ENCODE data around the gene PPP3CA. TPM values are rescaled to one million over a fixed set of nuclear protein-coding genes. Genes with fewer than 3 reads are reported as not detected.
A peak's percentile ranks its signal among the peaks of the same experiment; 100 is the strongest.

PPP3CA gene
- total and polyA plus RNA-seq, 5 donors: 8.3 to 27.2 (median 18.7) TPM

DNA sequence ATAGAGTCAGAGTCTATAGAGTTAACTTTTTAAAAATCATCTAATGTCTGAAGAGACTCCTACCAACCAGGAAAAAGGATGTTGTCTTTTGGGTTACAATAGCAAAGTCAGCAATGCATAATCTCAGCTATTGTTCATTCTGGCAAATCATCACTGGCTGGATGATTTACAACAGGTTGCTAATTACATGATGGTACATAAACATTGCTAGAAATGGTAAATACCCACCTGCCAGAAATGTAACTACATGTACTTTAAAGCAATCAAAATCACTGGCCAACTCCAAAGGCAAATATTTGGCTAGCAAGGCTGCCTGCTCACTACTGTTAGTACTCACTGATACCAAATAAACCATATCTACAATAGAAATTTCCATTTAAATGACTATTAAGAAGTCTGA, 91.1 kb downstream of the PPP3CA start:
- Histone ChIP-seq H3K27ac (ENCODE audit: low read length) (no peak overlapping the region), H3K9me3 (ENCODE audit: control insufficient read depth, low read length) (no peaks in the 10 kb centered on the region), H3K4me1 (ENCODE audit: control insufficient read depth, insufficient read depth, low read length) (peaks cover 2% of the 10 kb centered on the region), H3K27me3 (ENCODE audit: control insufficient read depth, insufficient read depth) (no peaks in the 10 kb centered on the region), H3K4me3 (ENCODE audit: low read length) (no peak overlapping the region)
- ATAC-seq (peak in 1 of 2 donors; percentile 78), DNase-seq (no peak)
- intact Hi-C loops (cut with DNase I): no loop called here

DNA sequence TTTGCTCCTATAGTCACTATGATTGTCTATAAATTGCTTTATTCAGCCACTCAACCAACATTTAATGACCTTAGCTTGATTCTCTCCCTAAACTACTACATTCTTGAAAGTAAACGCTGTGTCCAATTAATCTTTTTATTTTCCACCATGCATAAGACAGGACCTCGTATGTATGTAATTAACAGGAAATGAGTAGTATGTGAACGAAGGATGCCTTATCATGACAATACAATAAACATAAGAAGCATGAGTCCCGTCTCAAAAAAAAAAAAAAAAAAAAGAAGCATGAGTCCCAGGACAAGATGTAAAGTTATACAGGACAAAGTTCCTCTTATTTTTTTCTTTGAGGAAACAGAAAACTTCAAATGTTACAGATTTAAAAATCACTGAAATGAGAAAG, 92.5 kb downstream of the PPP3CA start:
- DNase-seq: no peak
- H3K27me3 ChIP-seq (ENCODE audit: control insufficient read depth, insufficient read depth): no peaks in the 10 kb centered on the region
- H3K27ac ChIP-seq (ENCODE audit: low read length): no peak overlapping the region
- ATAC-seq: no peak
- H3K4me1 ChIP-seq (ENCODE audit: control insufficient read depth, insufficient read depth, low read length): peaks cover 2% of the 10 kb centered on the region
- 58% methylated on average over 4 of the region's 4 CpGs for WGBS
- intact Hi-C loops (cut with DNase I): no loop called here
- no peaks in the 10 kb centered on the region for H3K9me3 ChIP-seq (ENCODE audit: control insufficient read depth, low read length)
- no peak overlapping the region for H3K4me3 ChIP-seq (ENCODE audit: low read length)

DNA sequence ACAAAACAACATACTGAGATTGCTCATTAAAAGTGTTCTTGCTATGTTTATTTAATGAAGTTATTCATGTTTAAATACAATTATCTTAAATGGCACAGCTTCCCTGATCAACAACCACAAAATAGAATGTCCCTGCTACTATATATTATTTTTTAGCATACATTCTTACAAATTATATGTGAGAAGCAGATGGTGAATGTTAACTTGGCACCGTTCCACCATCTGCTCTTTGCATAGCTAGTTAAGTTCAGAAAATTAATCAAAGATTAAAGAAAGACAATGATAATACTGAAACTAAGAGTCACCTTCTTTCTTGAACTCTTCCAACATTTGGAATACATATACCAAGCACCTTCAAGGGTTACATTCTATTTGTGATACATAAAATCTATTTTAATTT, 94.2 kb downstream of the PPP3CA start:
- Histone ChIP-seq H3K27me3 (ENCODE audit: control insufficient read depth, insufficient read depth) (no peaks in the 10 kb centered on the region), H3K9me3 (ENCODE audit: control insufficient read depth, low read length) (no peaks in the 10 kb centered on the region), H3K27ac (ENCODE audit: low read length) (no peak overlapping the region), H3K4me1 (ENCODE audit: control insufficient read depth, insufficient read depth, low read length) (peaks cover 2% of the 10 kb centered on the region), H3K4me3 (ENCODE audit: low read length) (no peak overlapping the region)
- whole genome bisulfite sequencing: 80% methylated on average over 1 of the region's 1 CpG
- no peak for DNase-seq
- intact Hi-C loops (cut with DNase I): no loop called here
- ATAC-seq: no peak

- ATAC-seq (no peak), DNase-seq (peak in 1 of 3 donors; percentile 23)
- no peaks in the 10 kb centered on the region for H3K9me3 ChIP-seq (ENCODE audit: control insufficient read depth, low read length)
- intact Hi-C loops (cut with DNase I): no loop called here
- H3K27ac ChIP-seq (ENCODE audit: low read length): no peak overlapping the region
- H3K4me1 ChIP-seq (ENCODE audit: control insufficient read depth, insufficient read depth, low read length): peaks cover 2% of the 10 kb centered on the region
- H3K27me3 ChIP-seq (ENCODE audit: control insufficient read depth, insufficient read depth): no peaks in the 10 kb centered on the region
- 23% methylated on average over 2 of the region's 2 CpGs for WGBS
- no peak overlapping the region for H3K4me3 ChIP-seq (ENCODE audit: low read length)
Measured at GRCh38 chr4:101252721-101253120, 94.6 kb downstream of the PPP3CA start.

DNA sequence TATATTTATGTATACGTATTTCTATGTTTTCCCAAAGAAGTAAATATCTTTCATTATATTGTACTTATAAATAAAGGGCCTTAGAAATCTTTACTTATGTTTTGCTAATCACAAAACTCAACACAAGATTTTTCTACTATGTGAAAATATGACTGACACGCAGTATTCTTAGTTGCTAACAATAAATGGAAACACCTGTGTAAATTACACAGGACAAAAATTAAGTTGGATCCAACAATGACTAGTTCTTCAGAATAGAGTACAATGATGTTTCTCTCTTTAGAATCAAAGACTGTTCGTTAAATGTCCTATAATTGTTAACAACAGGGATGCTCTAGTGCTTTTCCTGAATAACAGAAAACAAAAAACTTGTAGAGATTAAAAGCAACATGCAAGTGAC, 96.1 kb downstream of the PPP3CA start:
- no peak for ATAC-seq
- no peak overlapping the region for H3K27ac ChIP-seq (ENCODE audit: low read length)
- no peak overlapping the region for H3K4me3 ChIP-seq (ENCODE audit: low read length)
- no peak for DNase-seq
- 81% methylated on average over 3 of the region's 3 CpGs for WGBS
- intact Hi-C loops (cut with DNase I): no loop called here
- peaks cover 2% of the 10 kb centered on the region for H3K4me1 ChIP-seq (ENCODE audit: control insufficient read depth, insufficient read depth, low read length)
- no peaks in the 10 kb centered on the region for H3K9me3 ChIP-seq (ENCODE audit: control insufficient read depth, low read length)
- no peaks in the 10 kb centered on the region for H3K27me3 ChIP-seq (ENCODE audit: control insufficient read depth, insufficient read depth)

DNA sequence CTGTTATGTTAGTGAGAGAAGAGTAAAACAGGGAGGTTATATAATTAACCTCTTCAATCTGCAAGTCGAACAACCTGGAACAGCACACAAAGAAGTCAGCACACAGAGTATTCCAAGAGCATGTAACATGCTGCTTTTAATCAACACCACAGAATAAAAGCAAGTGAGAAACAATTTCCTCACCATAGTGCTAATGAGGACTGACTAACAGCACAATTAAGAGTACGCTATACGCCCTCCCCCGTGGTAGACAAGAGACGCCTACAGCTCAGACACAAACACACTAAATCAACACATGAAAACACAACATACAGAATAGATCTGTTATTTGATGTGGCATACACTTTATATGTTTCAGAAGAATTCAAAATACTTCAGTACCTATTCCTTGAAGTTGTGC, 103.0 kb downstream of the PPP3CA start:
- intact Hi-C loops (cut with DNase I): no loop called here
- no peaks in the 10 kb centered on the region for H3K9me3 ChIP-seq (ENCODE audit: control insufficient read depth, low read length)
- ATAC-seq: no peak
- H3K4me1 ChIP-seq (ENCODE audit: control insufficient read depth, insufficient read depth, low read length): no peaks in the 10 kb centered on the region
- WGBS: 94% methylated on average over 5 of the region's 5 CpGs
- DNase-seq: no peak
- no peak overlapping the region for H3K4me3 ChIP-seq (ENCODE audit: low read length)
- H3K27me3 ChIP-seq (ENCODE audit: control insufficient read depth, insufficient read depth): no peaks in the 10 kb centered on the region
- H3K27ac ChIP-seq (ENCODE audit: low read length): no peak overlapping the region

- H3K4me3 ChIP-seq (ENCODE audit: low read length): no peak overlapping the region
- ATAC-seq (no peak), DNase-seq (no peak)
- H3K27ac ChIP-seq (ENCODE audit: low read length): no peak overlapping the region
- H3K4me1 ChIP-seq (ENCODE audit: control insufficient read depth, insufficient read depth, low read length): no peaks in the 10 kb centered on the region
- no peaks in the 10 kb centered on the region for H3K9me3 ChIP-seq (ENCODE audit: control insufficient read depth, low read length)
- H3K27me3 ChIP-seq (ENCODE audit: control insufficient read depth, insufficient read depth): no peaks in the 10 kb centered on the region
- intact Hi-C loops (cut with DNase I): no loop called here
- 100% methylated on average over 1 of the region's 1 CpG for WGBS
Measured at GRCh38 chr4:101242441-101242840, 104.9 kb downstream of the PPP3CA start.

- Histone ChIP-seq H3K27me3 (ENCODE audit: control insufficient read depth, insufficient read depth) (no peaks in the 10 kb centered on the region), H3K9me3 (ENCODE audit: control insufficient read depth, low read length) (no peaks in the 10 kb centered on the region), H3K4me1 (ENCODE audit: control insufficient read depth, insufficient read depth, low read length) (no peaks in the 10 kb centered on the region), H3K4me3 (ENCODE audit: low read length) (no peak overlapping the region), H3K27ac (ENCODE audit: low read length) (no peak overlapping the region)
- DNase-seq (no peak), ATAC-seq (no peak)
- intact Hi-C loops (cut with DNase I): no loop called here
- 97% methylated on average over 3 of the region's 3 CpGs for WGBS
Measured at GRCh38 chr4:101240099-101240498, 107.2 kb downstream of the PPP3CA start.

DNA sequence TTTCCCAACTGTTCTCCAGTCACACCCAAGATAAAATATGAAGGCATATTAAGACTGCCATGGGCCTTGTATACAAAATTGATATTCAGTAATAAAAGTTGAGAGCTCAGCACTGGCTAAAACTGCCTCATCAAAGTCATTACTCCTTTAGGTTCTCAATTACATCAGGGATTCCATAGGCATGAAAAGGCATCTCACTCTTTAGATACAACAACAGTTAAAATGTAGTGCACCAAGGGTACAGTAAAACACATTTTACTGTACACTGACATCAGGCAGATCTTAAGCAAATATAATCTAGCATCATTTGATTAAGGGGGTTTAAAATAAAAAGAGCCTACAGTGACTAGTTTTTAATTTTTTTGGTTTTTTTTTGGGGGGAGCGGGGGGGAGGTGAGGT, 107.7 kb downstream of the PPP3CA start:
- Histone ChIP-seq H3K9me3 (ENCODE audit: control insufficient read depth, low read length) (no peaks in the 10 kb centered on the region), H3K27me3 (ENCODE audit: control insufficient read depth, insufficient read depth) (no peaks in the 10 kb centered on the region), H3K4me1 (ENCODE audit: control insufficient read depth, insufficient read depth, low read length) (no peaks in the 10 kb centered on the region), H3K4me3 (ENCODE audit: low read length) (no peak overlapping the region), H3K27ac (ENCODE audit: low read length) (no peak overlapping the region)
- 58% methylated on average over 1 of the region's 1 CpG for WGBS
- intact Hi-C loops (cut with DNase I): no loop called here
- DNase-seq: no peak
- no peak for ATAC-seq

GRCh38 chr4:101238706-101239105, 108.6 kb downstream of the PPP3CA start:
- DNase-seq (no peak), ATAC-seq (peak; percentile 40)
- Histone ChIP-seq H3K9me3 (ENCODE audit: control insufficient read depth, low read length) (no peaks in the 10 kb centered on the region), H3K4me1 (ENCODE audit: control insufficient read depth, insufficient read depth, low read length) (no peaks in the 10 kb centered on the region), H3K4me3 (ENCODE audit: low read length) (no peak overlapping the region), H3K27ac (ENCODE audit: low read length) (no peak overlapping the region), H3K27me3 (ENCODE audit: control insufficient read depth, insufficient read depth) (no peaks in the 10 kb centered on the region)
- intact Hi-C loops (cut with DNase I): no loop called here
- 61% methylated on average over 3 of the region's 3 CpGs for whole genome bisulfite sequencing

DNA sequence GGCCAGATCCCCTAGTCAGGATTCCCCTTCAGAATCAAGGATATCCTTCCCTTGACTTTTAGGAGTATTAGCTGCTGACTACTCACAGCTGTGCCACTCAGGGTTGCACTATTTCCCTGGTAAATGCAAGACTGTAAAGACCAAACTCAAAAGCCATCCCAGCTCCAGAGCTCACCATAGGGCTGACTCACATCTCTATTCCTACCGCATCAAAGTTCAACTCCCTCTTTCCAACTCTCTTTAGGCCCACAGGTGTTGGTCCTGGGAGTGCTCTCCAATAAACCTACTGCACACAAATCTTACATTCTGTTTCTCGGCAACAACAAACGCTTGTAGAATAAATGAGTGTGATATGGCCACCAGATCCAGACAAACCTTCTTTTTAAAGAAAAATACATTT, 109.6 kb downstream of the PPP3CA start:
- Histone ChIP-seq H3K4me1 (ENCODE audit: control insufficient read depth, insufficient read depth, low read length) (no peaks in the 10 kb centered on the region), H3K27ac (ENCODE audit: low read length) (no peak overlapping the region), H3K9me3 (ENCODE audit: control insufficient read depth, low read length) (no peaks in the 10 kb centered on the region), H3K27me3 (ENCODE audit: control insufficient read depth, insufficient read depth) (no peaks in the 10 kb centered on the region), H3K4me3 (ENCODE audit: low read length) (no peak overlapping the region)
- DNase-seq: no peak
- intact Hi-C loops (cut with DNase I): no loop called here
- no peak for ATAC-seq
- WGBS: 96% methylated on average over 3 of the region's 3 CpGs

- Histone ChIP-seq H3K4me1 (ENCODE audit: control insufficient read depth, insufficient read depth, low read length) (no peaks in the 10 kb centered on the region), H3K27ac (ENCODE audit: low read length) (no peak overlapping the region), H3K27me3 (ENCODE audit: control insufficient read depth, insufficient read depth) (no peaks in the 10 kb centered on the region), H3K4me3 (ENCODE audit: low read length) (no peak overlapping the region), H3K9me3 (ENCODE audit: control insufficient read depth, low read length) (no peaks in the 10 kb centered on the region)
- whole genome bisulfite sequencing: 89% methylated on average over 2 of the region's 2 CpGs
- intact Hi-C loops (cut with DNase I): no loop called here
- DNase-seq (no peak), ATAC-seq (no peak)
Measured at GRCh38 chr4:101236097-101236496, 111.2 kb downstream of the PPP3CA start.
